ENCODE data around the gene SLC8A1. TPM values are rescaled to one million over a fixed set of nuclear protein-coding genes. Genes with fewer than 3 reads are reported as not detected.

The SLC8A1 gene
- total and polyA plus RNA-seq, 2 of the 13 experiments (the other 11 are each of a cell fraction or from before 2014, with no cell fraction given), result not detected

DNA sequence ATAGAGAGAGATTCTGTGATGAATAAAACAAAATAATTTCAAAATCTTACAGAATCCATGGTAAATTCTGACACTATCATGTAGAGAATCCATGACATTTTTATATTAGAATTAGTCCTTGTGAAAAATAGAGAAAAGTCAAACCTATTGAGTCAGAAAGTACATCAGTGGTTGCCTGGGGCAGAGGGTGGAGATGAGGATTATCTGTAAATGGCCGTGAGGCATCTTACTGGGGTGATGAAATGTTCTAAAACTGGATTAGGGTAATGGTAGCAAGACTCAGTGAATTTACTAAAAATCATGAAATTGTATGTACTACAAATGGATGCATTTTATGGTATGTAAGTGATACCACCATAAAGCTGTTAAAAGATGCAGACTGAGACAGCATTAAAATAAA, 323.1 kb downstream of the SLC8A1 start (continued):
- TF ChIP-seq, protein P1, sequence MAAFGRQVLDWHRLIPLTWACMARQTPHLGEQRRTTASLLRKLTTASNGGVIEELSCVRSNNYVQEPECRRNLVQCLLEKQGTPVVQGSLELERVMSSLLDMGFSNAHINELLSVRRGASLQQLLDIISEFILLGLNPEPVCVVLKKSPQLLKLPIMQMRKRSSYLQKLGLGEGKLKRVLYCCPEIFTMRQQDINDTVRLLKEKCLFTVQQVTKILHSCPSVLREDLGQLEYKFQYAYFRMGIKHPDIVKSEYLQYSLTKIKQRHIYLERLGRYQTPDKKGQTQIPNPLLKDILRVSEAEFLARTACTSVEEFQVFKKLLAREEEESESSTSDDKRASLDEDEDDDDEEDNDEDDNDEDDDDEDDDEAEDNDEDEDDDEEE (CRISPR knock-in tag; IDR thresholded peaks at IDR 0.05), result no peak
- TF ChIP-seq ZNF251 (CRISPR knock-in tag; IDR thresholded peaks at IDR 0.05), result no peak
- TF ChIP-seq MIER3 (CRISPR knock-in tag; IDR thresholded peaks at IDR 0.05; ENCODE audit: borderline replicate concordance), result no peak
- TF ChIP-seq, protein P2, sequence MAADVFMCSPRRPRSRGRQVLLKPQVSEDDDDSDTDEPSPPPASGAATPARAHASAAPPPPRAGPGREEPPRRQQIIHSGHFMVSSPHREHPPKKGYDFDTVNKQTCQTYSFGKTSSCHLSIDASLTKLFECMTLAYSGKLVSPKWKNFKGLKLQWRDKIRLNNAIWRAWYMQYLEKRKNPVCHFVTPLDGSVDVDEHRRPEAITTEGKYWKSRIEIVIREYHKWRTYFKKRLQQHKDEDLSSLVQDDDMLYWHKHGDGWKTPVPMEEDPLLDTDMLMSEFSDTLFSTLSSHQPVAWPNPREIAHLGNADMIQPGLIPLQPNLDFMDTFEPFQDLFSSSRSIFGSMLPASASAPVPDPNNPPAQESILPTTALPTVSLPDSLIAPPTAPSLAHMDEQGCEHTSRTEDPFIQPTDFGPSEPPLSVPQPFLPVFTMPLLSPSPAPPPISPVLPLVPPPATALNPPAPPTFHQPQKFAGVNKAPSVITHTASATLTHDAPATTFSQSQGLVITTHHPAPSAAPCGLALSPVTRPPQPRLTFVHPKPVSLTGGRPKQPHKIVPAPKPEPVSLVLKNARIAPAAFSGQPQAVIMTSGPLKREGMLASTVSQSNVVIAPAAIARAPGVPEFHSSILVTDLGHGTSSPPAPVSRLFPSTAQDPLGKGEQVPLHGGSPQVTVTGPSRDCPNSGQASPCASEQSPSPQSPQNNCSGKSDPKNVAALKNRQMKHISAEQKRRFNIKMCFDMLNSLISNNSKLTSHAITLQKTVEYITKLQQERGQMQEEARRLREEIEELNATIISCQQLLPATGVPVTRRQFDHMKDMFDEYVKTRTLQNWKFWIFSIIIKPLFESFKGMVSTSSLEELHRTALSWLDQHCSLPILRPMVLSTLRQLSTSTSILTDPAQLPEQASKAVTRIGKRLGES (CRISPR knock-in tag; IDR thresholded peaks at IDR 0.05; ENCODE audit: borderline replicate concordance), result no peak
- TF ChIP-seq ZNF879 (CRISPR knock-in tag; IDR thresholded peaks at IDR 0.05), result no peak
- TF ChIP-seq ARNT (IDR thresholded peaks at IDR 0.05), result no peak
- TF ChIP-seq, protein P3, sequence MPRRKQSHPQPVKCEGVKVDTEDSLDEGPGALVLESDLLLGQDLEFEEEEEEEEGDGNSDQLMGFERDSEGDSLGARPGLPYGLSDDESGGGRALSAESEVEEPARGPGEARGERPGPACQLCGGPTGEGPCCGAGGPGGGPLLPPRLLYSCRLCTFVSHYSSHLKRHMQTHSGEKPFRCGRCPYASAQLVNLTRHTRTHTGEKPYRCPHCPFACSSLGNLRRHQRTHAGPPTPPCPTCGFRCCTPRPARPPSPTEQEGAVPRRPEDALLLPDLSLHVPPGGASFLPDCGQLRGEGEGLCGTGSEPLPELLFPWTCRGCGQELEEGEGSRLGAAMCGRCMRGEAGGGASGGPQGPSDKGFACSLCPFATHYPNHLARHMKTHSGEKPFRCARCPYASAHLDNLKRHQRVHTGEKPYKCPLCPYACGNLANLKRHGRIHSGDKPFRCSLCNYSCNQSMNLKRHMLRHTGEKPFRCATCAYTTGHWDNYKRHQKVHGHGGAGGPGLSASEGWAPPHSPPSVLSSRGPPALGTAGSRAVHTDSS (CRISPR knock-in tag; conservative IDR thresholded peaks at IDR 0.05), result no peak

DNA sequence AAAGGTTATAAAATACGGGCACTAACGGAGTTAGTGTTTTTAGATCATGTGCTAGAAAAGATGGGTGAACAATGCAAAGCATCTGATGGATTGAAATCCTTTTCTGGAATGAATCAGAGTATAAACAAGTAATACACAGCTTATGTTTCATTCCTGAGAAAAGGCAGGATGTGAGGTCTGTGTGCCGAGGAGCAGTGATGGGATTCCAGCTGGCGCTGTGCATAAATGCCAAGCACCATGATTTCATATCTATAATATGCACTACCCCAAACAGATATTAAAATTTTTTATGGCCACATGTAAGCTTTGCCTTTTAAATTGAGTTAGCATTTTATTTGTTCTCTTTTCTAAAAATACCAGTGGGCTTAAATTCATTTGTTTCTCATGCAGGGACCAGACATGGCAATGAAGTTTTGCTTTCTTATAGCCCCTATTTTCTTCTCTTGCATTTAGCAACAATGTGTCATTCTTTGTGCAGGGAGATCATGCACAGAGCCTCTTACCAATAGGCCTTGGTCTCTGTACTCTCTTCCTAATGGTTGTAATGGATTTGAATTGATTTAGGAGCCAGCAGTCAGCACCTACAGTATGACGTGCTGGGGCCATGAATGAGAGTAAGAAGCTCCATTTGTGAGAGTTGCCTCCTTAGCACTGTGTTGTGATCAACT, 323.9 kb downstream of the SLC8A1 start:
- Histone ChIP-seq H3K9me3 (ENCODE audit: low read length) (no peaks in the 10 kb centered on the region), H2AFZ (ENCODE audit: low read length) (no peak overlapping the region), H3K79me2 (ENCODE audit: insufficient read depth, low read length) (no peaks in the 10 kb centered on the region), H3K9ac (ENCODE audit: insufficient read depth, low read depth, low read length) (no peak overlapping the region), H3K36me3 (replicated peaks in 1 of 2; ENCODE audit: control insufficient read depth in 1 of 2, insufficient read depth in 2 of 2, low read length in 2 of 2) (no peaks in the 10 kb centered on the region), H4K20me1 (ENCODE audit: insufficient read depth, low read length) (no peaks in the 10 kb centered on the region), H3K4me1 (ENCODE audit: insufficient read depth, low read length) (no peaks in the 10 kb centered on the region), H3K4me2 (ENCODE audit: low read depth, low read length) (no peak overlapping the region), H3K4me3 (replicated peaks in 1 of 3; ENCODE audit: insufficient read depth in 1 of 3, low read depth in 2 of 3, low read length in 3 of 3) (no peak overlapping the region), H3K27ac (ENCODE audit: extremely low read length, insufficient read depth, low read length) (no peak overlapping the region), H3K27me3 (ENCODE audit: control insufficient read depth in 1 of 2, insufficient read depth in 2 of 2, low read length in 2 of 2) (no peaks in the 10 kb centered on the region; a peak in 1 of 5 replicates)
- in situ Hi-C loops (cut with HindIII; ENCODE audit: extremely low pct_ligation_motif_present, low pct_unique_long_range_greater_than_20kb) (no loop called here), intact Hi-C loops (cut with micrococcal nuclease; ENCODE audit: unreplicated experiment) (no loop called here)
- ATAC-seq (no peak), FAIRE-seq (no peak), DNase-seq (ENCODE audit: low spot score) (no peak)
- POLR2A ChIA-PET, result no interaction called here
- BruUV-seq (replicated peaks), result no TSS peak
- 11% methylated on average over 5 of the region's 5 CpGs for WGBS (ENCODE audit: low lambda C conversion rate)
- CTCF ChIA-PET (ENCODE audit: low intra/inter-chr PET ratio, low total read pairs), result no interaction called here
- TF ChIP-seq PAF1 (CRISPR knock-in tag; IDR thresholded peaks at IDR 0.05) (no peak), FOXO1 (CRISPR knock-in tag; IDR thresholded peaks at IDR 0.05) (no peak), ZNF713 (CRISPR knock-in tag; IDR thresholded peaks at IDR 0.05) (no peak)
- TF ChIP-seq, protein P4, sequence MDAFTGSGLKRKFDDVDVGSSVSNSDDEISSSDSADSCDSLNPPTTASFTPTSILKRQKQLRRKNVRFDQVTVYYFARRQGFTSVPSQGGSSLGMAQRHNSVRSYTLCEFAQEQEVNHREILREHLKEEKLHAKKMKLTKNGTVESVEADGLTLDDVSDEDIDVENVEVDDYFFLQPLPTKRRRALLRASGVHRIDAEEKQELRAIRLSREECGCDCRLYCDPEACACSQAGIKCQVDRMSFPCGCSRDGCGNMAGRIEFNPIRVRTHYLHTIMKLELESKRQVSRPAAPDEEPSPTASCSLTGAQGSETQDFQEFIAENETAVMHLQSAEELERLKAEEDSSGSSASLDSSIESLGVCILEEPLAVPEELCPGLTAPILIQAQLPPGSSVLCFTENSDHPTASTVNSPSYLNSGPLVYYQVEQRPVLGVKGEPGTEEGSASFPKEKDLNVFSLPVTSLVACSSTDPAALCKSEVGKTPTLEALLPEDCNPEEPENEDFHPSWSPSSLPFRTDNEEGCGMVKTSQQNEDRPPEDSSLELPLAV (CRISPR knock-in tag; conservative IDR thresholded peaks at IDR 0.05; ENCODE audit: low read depth), result no peak
- TF ChIP-seq, protein P5, sequence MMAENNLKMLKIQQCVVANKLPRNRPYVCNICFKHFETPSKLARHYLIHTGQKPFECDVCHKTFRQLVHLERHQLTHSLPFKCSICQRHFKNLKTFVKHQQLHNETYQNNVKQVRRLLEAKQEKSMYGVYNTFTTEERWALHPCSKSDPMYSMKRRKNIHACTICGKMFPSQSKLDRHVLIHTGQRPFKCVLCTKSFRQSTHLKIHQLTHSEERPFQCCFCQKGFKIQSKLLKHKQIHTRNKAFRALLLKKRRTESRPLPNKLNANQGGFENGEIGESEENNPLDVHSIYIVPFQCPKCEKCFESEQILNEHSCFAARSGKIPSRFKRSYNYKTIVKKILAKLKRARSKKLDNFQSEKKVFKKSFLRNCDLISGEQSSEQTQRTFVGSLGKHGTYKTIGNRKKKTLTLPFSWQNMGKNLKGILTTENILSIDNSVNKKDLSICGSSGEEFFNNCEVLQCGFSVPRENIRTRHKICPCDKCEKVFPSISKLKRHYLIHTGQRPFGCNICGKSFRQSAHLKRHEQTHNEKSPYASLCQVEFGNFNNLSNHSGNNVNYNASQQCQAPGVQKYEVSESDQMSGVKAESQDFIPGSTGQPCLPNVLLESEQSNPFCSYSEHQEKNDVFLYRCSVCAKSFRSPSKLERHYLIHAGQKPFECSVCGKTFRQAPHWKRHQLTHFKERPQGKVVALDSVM (CRISPR knock-in tag; IDR thresholded peaks at IDR 0.05), result no peak
- TF ChIP-seq, protein P6, sequence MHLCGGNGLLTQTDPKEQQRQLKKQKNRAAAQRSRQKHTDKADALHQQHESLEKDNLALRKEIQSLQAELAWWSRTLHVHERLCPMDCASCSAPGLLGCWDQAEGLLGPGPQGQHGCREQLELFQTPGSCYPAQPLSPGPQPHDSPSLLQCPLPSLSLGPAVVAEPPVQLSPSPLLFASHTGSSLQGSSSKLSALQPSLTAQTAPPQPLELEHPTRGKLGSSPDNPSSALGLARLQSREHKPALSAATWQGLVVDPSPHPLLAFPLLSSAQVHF (CRISPR knock-in tag; IDR thresholded peaks at IDR 0.05), result no peak
